Activated naive CD4-positive, alpha-beta T cell treated with anti-CD3 and anti-CD28 coated beads, Interleukin-2, amount 50 U/mL, for 24 hours (primary cell): ENCODE measurements around the gene BAX.

Experiments
- H3K27ac Mint-ChIP-seq: one replicate; pipeline ENCODE4 v1.8.0; 2021; ENCODE audit warnings: mild to moderate bottlenecking, mixed read lengths
- H3K27me3 Mint-ChIP-seq: one replicate; pipeline ENCODE4 v1.8.0; 2021; ENCODE audit warnings: mixed read lengths
- H3K36me3 Mint-ChIP-seq: one replicate; pipeline ENCODE4 v1.8.0; 2021; ENCODE audit warnings: mixed read lengths
- H3K4me1 Mint-ChIP-seq: one replicate; pipeline ENCODE4 v1.8.0; 2021; ENCODE audit warnings: mixed read lengths
- H3K4me3 Mint-ChIP-seq: one replicate; pipeline ENCODE4 v1.8.0; 2021; ENCODE audit warnings: mild to moderate bottlenecking, mixed read lengths
- H3K9me3 Mint-ChIP-seq: one replicate; pipeline ENCODE4 v1.8.0; 2021; ENCODE audit warnings: mixed read lengths

Gene BAX

DNA sequence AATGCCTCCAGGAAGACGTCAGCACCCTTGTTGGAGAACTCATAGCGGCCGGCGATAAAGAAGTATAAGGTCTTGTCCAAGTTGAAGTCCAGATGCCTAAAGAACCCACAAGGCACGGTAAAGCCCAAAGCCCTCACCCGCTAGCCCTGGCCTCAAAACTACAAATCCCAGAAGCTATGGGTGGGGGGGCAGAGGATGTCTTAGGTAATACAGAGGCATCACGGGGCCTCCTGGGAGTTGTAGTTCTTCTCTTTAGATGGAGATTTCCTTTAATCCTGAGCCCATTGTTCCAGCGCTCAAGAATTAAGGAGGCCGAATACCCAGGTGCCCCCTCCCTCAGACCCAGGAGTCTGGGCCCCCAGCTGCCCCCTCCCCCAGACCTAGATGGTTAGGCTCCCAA, 27.6 kb downstream of the BAX start:
- Mint-ChIP-seq H3K4me3 (no peak overlapping the region), H3K27me3 (no peaks in the 10 kb centered on the region), H3K9me3 (no peaks in the 10 kb centered on the region), H3K27ac (no peak overlapping the region), H3K4me1 (peaks cover 2% of the 10 kb centered on the region), H3K36me3 (peaks cover 12% of the 10 kb centered on the region)

DNA sequence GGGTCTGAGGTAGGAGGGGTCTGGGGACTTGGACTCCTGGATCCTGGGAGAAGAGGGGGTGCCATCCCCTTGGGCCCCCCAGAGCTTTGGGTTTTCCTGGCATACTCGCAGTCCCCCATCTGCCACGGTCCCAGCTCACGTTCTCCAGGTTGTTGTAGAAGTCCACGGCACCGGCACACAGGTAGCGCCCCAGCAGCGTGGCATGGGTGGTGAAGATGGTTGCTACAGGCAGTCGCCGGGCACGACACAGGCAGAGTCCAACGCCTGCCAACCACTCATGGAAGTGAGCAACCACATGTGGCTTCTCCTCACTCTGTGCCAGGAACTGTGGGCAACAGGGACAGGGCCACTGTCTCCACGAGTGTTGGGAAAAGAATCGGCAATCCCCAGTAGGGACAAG, 31.0 kb downstream of the BAX start:
- H3K9me3 Mint-ChIP-seq, result no peaks in the 10 kb centered on the region
- H3K27me3 Mint-ChIP-seq, result no peaks in the 10 kb centered on the region
- H3K27ac Mint-ChIP-seq, result no peak overlapping the region
- H3K4me1 Mint-ChIP-seq, result peaks cover 20% of the 10 kb centered on the region
- no peak overlapping the region for H3K4me3 Mint-ChIP-seq
- H3K36me3 Mint-ChIP-seq, result peaks cover 8% of the 10 kb centered on the region

DNA sequence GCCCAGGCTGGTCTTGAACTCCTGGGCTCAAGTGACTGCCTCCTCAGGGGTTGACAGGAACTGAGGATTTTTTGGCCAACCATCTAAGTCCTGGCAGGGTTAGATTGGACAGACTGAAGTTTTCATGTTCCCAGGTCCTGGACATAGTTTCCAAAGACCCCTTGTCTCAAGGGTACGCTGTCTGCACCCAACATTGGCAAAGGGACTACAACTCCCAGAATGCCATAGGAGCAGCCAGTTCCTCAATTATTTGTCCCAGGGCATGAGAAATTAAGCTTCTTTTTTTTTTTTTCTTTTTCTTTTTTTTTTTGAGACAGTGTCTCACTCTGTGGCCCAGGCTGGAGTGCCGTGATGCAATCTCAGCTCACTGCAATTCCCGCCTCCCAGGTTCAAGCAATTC, 31.5 kb downstream of the BAX start:
- Mint-ChIP-seq H3K27ac (no peak overlapping the region), H3K27me3 (no peaks in the 10 kb centered on the region), H3K4me3 (no peak overlapping the region), H3K9me3 (no peaks in the 10 kb centered on the region), H3K4me1 (peaks cover 25% of the 10 kb centered on the region), H3K36me3 (peaks cover 8% of the 10 kb centered on the region)

DNA sequence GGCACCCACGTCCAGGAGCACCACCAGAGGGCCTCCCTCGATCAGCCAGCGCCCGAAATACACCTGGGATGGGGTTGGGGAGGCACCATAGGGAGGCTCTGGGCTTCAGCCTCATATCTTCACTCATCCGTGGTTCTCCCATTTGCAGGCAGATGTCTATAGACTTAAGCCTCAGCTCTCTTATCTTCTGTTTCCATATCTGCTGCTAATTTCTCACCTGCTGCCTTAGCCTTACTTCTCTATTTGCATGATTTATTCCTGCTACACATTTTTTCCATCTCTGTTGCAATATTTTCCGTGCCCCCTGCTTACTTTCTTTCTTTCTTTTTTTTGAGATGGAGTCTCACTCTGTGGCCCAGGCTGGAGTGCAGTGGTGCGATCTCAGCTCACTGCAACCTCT, 32.6 kb downstream of the BAX start:
- Mint-ChIP-seq H3K27me3 (no peaks in the 10 kb centered on the region), H3K36me3 (peaks cover 5% of the 10 kb centered on the region), H3K27ac (peak overlapping the region; percentile 69), H3K9me3 (no peaks in the 10 kb centered on the region), H3K4me3 (no peak overlapping the region), H3K4me1 (peaks cover 31% of the 10 kb centered on the region)

DNA sequence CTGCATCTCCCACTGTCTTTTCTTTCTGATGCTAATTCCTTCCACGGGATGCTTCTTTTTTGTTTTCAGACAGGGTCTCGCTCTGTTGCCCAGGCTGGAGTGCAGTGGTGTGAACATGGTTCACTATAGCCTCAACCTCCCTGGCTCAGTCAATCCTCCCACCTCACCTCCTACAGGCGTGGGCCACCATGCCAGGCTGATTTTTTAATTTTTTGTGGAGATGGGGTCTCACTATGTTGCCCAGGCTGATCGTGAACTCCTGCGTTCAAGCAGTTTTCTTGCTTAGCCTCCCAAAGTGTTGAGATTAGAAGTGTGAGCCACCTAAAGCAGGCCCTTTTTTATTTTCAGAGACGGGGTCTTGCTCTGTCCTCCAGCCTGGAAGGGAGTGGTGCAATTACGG, 33.6 kb downstream of the BAX start:
- peaks cover 33% of the 10 kb centered on the region for H3K4me1 Mint-ChIP-seq
- H3K27ac Mint-ChIP-seq, result peak overlapping the region; percentile 57
- H3K27me3 Mint-ChIP-seq, result no peaks in the 10 kb centered on the region
- H3K9me3 Mint-ChIP-seq, result no peaks in the 10 kb centered on the region
- peaks cover 5% of the 10 kb centered on the region for H3K36me3 Mint-ChIP-seq
- H3K4me3 Mint-ChIP-seq, result no peak overlapping the region

DNA sequence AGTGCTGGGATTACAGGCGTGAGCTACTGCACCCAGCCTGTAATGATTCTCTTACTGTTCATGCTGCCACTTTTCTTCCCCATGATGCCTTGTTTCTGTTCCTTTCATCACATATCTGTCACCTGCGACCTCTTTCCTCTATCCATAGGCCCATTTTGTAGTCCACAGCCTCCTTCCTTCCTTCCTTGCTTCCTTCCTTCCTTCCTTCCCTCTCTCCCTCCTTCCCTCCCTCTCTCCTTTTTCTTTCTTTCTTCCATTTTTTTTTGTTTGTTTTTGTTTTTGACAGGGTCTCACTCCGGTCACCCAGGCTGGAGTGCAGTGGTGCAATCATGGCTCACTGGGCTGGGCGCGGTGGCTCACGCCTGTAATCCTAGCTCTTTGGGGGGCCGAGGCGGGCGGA, 34.2 kb downstream of the BAX start:
- no peaks in the 10 kb centered on the region for H3K27me3 Mint-ChIP-seq
- no peak overlapping the region for H3K4me3 Mint-ChIP-seq
- H3K36me3 Mint-ChIP-seq, result peaks cover 6% of the 10 kb centered on the region
- H3K4me1 Mint-ChIP-seq, result peaks cover 37% of the 10 kb centered on the region
- H3K9me3 Mint-ChIP-seq, result no peaks in the 10 kb centered on the region
- H3K27ac Mint-ChIP-seq, result no peak overlapping the region

DNA sequence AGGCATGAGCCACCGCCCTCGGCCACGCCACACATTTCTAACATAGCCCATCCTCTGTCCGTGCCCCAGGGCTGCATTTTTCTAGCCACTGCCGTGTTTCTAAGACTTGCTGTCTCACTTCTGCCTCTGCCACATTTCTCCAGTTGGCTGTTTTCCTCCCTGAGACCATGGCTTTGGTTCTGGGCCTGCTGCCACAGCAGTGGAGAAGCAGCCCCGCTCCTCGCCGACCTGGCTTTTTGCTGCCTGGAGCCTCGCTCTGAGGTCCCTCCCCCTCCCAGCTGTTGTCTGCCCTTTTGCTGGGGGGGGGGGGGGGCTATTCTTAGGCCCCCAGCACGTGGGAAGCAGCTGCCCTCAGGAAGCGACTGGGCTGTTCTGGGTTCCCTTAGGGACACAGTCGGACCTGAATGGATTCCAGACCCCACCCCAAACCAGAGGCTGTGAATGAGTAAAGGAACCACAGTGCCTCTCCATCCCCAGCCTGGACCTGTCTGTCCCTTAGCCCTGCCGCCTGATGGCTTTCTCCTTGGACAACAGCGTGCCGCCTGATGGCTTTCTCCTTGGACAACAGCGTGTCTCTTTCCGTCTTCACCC, 35.1 kb downstream of the BAX start:
- H3K27me3 Mint-ChIP-seq, result no peaks in the 10 kb centered on the region
- peaks cover 44% of the 10 kb centered on the region for H3K4me1 Mint-ChIP-seq
- H3K36me3 Mint-ChIP-seq, result peaks cover 6% of the 10 kb centered on the region
- H3K27ac Mint-ChIP-seq, result no peak overlapping the region
- H3K4me3 Mint-ChIP-seq, result no peak overlapping the region
- no peaks in the 10 kb centered on the region for H3K9me3 Mint-ChIP-seq

DNA sequence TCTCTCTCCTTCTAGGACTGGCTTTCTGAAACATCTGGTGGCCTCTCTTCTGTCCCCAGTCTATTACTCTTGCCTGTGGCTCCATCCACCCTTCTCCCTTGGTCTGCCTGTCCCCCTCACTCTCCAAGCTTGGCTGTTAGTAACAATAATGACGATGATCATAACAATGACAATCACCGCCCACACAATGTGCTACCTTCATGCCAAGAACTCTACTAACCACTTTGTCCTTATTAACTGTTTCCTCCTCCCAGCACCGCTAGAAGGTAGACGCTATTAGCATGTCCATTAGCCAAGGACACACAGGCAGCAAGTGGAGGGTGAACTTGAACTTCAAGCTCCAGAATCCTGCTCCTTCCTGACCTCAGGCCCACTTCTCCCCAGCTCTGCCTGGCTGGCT, 35.7 kb downstream of the BAX start:
- Mint-ChIP-seq H3K27ac (peak overlapping the region; percentile 60), H3K4me3 (no peak overlapping the region), H3K36me3 (peaks cover 10% of the 10 kb centered on the region), H3K9me3 (no peaks in the 10 kb centered on the region), H3K4me1 (peaks cover 50% of the 10 kb centered on the region), H3K27me3 (no peaks in the 10 kb centered on the region)

DNA sequence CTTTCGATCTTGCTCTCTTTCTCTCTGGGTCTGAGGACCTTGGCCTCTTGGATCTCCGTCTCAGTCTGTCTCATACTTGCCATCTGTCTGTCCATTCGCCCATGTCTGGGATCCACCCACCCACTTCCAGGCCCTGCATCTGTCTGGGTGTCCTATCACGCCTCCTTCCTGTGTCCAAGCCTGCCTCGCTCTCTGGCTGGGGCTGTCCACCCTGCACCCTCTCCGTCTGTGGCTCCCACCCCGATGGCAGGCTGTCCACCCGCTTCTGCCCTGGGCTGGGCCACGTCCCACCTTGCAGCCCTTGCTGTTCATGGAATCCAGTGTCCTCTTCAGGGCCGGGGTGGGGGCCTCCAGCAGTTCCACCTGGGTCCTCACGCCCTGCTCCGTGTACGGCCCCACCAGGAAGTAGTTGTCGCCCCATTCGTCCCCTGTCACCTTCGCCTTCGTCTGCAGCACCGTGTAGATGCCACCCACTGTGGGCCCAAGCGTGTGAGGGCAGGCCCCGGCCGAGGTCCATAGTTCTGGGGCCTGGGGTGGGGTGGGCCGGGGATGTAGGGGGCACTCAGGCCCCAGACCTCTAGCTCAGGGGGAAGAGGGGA, 36.4 kb downstream of the BAX start:
- Mint-ChIP-seq H3K36me3 (peaks cover 10% of the 10 kb centered on the region), H3K27ac (peak overlapping the region; percentile 65), H3K4me3 (no peak overlapping the region), H3K27me3 (no peaks in the 10 kb centered on the region), H3K4me1 (peaks cover 50% of the 10 kb centered on the region), H3K9me3 (no peaks in the 10 kb centered on the region)

DNA sequence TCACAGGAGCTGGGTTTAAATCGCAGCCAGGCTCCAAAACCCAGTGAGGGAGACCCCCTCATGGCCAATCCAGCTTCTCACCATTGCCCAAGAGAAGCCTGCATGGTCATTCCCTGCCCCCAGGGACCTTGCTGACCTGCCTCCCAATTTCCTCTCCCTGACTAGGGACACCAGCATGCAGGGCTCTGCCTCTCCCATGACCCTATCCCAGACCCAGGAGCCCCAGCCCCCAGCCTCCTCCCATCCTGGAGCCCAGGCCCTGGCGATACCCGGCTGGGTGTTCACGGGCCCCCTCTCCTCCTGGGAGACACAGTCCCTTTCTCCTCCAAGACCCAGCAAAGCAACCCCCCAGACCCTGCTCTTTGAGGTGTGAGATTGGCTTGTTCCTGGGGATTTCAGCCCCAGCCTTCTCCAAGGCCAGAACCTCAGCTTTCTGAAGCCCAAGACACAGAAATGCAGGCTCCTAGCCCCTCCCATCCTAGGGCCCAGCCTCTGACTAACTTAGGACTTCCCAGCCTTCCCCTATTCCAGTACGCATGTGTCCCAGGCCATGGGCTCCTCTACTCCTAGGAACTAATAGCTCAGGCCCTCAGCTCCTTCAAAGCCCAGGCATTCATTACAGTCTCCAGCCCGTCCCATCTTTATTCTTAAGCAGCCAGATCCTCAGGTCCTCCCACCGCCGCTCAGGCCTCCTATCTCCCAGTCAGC, 37.4 kb downstream of the BAX start:
- Mint-ChIP-seq H3K4me3 (peak overlapping the region; percentile 98), H3K27me3 (no peaks in the 10 kb centered on the region), H3K9me3 (no peaks in the 10 kb centered on the region), H3K27ac (peak overlapping the region; percentile 79), H3K4me1 (peaks cover 52% of the 10 kb centered on the region), H3K36me3 (peaks cover 10% of the 10 kb centered on the region)

DNA sequence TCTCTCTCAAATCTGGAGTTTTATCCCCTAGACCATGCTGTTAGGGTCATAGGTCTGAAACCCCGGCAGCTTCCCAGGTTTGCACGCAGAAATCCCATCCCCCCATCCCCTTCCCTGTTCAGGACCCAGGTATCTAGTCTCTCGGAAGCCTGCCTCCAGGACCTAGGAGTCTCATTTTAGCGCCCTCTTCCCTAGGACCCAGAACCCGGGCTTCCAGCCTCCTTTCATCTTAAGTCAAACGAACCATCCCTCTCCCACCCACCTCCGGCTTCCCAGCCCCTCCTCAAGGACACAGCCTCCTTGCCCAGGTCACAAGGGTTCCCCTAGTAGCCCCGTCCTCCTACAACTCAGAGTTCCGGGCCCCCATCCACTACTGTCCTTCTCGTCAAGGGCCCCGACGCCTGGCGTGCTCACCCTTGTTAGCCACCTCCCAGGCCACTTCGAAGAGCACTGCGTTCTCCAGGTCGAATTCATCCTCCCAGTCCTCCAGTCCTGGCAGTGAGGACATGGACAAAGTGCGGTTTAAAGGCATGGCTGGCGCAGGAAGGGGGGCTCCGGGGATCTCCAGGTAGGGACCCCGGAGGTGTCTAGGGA, 38.0 kb downstream of the BAX start:
- H3K36me3 Mint-ChIP-seq, result peaks cover 10% of the 10 kb centered on the region
- H3K4me1 Mint-ChIP-seq, result peaks cover 51% of the 10 kb centered on the region
- no peaks in the 10 kb centered on the region for H3K27me3 Mint-ChIP-seq
- H3K4me3 Mint-ChIP-seq, result peak overlapping the region; percentile 98
- H3K27ac Mint-ChIP-seq, result peak overlapping the region; percentile 79
- H3K9me3 Mint-ChIP-seq, result no peaks in the 10 kb centered on the region

DNA sequence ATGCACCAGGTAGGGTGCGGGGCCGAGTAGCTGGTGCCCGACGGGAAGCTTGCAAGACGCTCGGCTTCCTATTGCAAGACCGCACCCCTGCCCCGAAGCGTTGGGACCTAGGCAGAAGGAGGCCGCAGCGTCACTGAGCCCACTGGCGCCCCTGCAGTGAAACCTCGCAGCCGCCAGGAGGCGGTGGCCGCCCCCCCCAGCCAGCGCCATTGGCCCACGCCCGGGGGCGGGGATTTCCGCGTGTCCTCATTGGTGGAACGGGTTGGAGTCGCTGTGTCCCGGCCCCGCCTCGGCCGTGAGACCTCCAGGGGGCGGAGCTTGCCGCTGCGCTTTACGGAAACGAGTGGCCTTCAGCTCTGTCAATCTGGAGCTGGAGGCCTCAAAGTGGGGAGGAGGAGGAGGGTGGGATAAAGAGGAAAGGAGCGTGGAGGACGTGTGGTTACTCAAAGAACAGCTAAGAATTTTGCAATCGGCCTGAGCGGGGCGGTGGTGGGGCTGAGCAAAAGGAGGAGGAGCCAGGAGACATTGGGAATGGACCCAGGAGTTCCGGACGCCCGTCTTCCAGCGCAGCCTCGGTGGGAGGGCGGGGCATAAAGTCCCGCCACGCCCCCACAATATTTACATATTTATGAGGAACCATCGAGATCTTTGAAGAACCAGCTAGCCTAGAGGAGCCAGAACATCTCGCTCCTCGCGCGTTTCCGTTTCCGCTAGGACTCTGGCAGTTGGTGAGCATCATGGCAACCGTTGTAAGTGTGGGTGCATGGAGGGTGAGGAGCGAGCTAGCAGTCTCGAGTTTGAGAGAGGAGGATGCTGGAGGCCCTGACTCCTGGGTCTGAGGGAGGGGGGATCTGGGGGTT, 38.7 kb downstream of the BAX start, which contains the start of the genes GYS1 and RUVBL2:
Gene GYS1 (minus strand): TSS at position 135 of the 860 bp plus-strand sequence. CDS start 197 bp downstream, outside the sequence.
Gene RUVBL2 (plus strand): TSS at position 713 of the 860 bp plus-strand sequence. CDS start 25 bp downstream, at position 738.
- peaks cover 10% of the 10 kb centered on the region for H3K36me3 Mint-ChIP-seq
- no peaks in the 10 kb centered on the region for H3K27me3 Mint-ChIP-seq
- peak within 1 kb of the TSS; percentile 98 for H3K4me3 Mint-ChIP-seq
- H3K4me1 Mint-ChIP-seq, result peaks cover 50% of the 10 kb centered on the region
- no peaks in the 10 kb centered on the region for H3K9me3 Mint-ChIP-seq
- H3K27ac Mint-ChIP-seq, result peak within 1 kb of the TSS; percentile 98

DNA sequence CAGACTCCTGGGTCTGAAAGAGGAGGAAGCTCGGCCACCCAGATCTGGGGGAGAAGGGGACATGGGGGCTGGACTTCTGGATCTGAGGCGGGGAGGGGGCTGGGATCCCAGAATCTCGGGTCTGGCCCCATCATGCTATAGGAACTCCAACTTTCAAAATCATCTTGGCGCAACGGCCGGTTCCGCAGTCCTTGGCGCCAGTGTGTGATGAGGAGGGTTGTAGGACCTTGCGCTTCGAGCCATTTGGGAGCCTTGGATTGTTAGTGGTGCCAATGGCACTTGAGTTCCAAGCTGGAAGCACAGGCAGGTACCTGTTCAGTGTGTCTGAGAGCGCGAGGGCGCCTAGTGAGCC, 39.3 kb downstream of the BAX start:
- H3K27me3 Mint-ChIP-seq, result no peaks in the 10 kb centered on the region
- peak overlapping the region; percentile 98 for H3K4me3 Mint-ChIP-seq
- peaks cover 10% of the 10 kb centered on the region for H3K36me3 Mint-ChIP-seq
- peaks cover 46% of the 10 kb centered on the region for H3K4me1 Mint-ChIP-seq
- peak overlapping the region; percentile 98 for H3K27ac Mint-ChIP-seq
- H3K9me3 Mint-ChIP-seq, result no peaks in the 10 kb centered on the region

DNA sequence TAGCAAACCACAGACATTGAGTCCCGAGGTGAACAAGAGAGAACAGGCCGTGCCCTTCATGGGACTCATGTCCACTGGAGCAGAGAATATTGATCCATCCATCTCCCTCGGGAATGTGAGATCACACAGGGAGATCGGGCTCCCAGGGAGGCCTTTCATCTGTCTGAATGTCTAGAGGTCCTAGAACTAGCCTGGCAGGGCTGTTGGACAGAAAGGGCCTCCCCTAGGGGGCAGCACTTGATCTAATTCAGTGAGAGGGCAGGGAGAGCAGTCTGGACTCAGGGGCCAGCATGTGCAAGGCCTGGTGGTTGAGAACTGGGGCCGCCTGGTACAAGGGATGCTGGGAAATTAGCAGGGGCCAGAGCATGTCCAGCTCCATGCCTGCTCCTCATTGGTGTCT, 43.3 kb downstream of the BAX start:
- Mint-ChIP-seq H3K36me3 (peaks cover 9% of the 10 kb centered on the region), H3K4me3 (no peak overlapping the region), H3K4me1 (peaks cover 34% of the 10 kb centered on the region), H3K27me3 (no peaks in the 10 kb centered on the region), H3K9me3 (no peaks in the 10 kb centered on the region), H3K27ac (no peak overlapping the region)
